GM12874 (cell line): Measurements from ENCODE around the gene CLEC4M.

ENCODE experiments used
- TF ChIP-seq, protein P1 (sequence below): IDR thresholded peaks from 2 replicates; pipeline ENCODE4 v1.5.1; 2011; ENCODE audit warnings: low read depth, mild to moderate bottlenecking, control low read depth, low read length, moderate library complexity; ENCODE audit not compliant: insufficient read depth

Gene CLEC4M

DNA sequence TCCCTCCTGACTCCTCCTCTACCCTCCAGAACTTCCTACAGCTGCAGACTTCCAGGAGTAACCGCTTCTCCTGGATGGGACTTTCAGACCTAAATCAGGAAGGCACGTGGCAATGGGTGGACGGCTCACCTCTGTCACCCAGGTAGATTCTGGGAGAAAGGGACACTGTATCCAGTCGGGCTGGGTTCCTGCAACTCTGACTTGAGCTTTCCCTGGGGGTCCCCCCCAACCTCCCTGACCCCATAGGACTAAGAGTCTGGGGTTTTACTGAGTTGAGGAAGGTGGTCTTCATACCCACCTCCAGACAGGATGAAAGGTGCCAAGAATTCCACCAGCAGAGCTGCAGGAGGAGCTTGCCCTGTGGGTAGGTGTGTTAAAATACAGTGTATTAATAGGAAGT is 4.4 kb downstream of the CLEC4M start:
- TF ChIP-seq, protein P1, sequence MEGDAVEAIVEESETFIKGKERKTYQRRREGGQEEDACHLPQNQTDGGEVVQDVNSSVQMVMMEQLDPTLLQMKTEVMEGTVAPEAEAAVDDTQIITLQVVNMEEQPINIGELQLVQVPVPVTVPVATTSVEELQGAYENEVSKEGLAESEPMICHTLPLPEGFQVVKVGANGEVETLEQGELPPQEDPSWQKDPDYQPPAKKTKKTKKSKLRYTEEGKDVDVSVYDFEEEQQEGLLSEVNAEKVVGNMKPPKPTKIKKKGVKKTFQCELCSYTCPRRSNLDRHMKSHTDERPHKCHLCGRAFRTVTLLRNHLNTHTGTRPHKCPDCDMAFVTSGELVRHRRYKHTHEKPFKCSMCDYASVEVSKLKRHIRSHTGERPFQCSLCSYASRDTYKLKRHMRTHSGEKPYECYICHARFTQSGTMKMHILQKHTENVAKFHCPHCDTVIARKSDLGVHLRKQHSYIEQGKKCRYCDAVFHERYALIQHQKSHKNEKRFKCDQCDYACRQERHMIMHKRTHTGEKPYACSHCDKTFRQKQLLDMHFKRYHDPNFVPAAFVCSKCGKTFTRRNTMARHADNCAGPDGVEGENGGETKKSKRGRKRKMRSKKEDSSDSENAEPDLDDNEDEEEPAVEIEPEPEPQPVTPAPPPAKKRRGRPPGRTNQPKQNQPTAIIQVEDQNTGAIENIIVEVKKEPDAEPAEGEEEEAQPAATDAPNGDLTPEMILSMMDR: no peak

DNA sequence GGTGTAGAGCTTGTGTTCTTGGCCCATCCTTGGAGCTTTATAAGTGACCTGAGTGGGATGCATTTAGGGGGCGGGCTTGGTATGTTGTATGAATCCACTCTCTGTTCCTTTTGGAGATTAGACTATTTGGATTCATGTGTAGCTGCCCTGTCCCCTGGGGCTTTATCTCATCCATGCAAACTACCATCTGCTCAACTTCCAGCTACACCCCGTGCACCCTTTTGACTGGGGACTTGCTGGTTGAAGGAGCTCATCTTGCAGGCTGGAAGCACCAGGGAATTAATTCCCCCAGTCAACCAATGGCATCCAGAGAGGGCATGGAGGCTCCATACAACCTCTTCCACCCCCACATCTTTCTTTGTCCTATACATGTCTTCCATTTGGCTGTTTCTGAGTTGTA is 6.1 kb downstream of the CLEC4M start:
- TF ChIP-seq, protein P1: no peak

DNA sequence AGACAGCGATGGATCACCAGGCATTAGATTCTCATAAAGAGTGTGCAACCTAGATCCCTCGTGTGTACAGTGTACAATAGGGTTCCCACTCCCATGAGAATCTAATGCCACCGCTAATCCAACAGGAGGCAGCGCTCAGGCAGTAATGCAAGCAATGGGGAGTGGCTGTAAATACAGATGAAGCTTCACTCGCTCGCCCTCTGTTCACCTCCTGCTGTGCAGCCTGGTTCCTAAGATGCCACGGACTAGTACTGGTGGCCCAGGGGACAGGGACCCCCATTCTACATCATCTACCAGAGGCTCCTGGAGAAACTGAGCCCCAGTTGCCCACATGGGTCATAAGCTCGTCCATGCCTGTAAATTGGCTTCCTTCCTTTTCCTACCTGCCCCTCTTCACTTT is 8.0 kb downstream of the CLEC4M start:
- TF ChIP-seq, protein P1: no peak

DNA sequence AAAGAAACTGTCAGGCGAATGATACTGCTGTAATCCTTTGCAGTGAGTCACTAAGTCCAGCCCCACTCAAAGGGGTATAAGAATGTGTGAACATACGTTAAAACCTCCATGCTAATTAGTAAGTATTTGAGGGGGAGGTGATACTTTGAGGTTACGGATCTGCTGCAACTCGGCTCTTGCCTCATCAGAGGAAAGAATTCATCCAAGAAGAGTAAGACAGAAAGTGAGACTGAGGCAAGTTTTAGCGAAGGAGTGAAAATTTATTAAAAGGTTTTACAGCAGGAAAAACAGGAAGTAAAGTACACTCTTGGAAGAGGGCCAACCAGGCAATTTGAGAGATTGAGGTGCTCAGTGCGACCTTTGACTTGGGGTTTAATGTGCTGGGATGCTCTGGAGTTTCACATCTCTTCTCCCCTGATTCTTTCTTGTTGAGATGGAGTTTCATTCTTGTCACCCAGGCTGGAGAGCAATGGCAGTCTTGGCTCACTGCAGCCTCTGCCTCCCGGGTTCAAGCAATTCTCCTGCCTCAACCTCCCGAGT is 9.8 kb downstream of the CLEC4M start:
- TF ChIP-seq, protein P1: no peak

DNA sequence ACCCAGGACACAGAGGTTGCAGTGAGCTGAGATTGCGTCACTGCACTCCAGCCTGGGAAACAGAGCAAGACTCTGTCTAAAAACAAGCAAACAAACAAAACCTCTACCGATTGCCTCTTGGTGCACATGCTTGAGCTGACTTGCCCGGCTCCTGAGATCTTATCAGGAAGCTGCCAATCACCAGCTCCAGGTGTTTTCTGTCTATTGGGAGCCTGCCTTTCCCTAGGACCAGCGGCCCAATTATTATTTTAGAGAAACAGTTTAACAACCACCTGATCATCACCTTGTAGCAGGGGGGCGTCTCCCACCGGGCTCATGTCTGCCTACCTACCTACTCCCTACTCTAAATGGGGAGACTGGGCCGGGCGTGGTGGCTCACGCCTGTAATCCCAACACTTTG is 10.8 kb downstream of the CLEC4M start:
- TF ChIP-seq, protein P1: no peak

DNA sequence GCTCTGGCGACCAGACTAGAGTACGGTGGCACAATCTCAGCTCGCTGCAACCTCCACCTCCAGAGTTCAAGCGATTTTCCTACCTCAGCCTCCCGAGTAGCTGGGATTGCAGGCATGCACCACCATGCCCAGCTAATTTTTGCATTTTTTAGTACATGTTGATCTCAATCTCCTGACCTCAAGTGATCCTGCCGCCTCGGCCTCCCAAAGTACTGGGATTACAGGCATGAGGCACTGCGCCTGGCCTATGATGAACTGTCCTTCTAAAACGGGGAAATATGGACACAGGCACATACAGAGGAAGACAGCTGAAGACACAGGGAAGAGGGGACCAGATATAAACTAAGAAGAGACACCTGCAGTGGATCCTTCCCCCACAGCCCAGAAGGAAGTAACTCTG is 12.7 kb downstream of the CLEC4M start:
- TF ChIP-seq, protein P1: no peak

DNA sequence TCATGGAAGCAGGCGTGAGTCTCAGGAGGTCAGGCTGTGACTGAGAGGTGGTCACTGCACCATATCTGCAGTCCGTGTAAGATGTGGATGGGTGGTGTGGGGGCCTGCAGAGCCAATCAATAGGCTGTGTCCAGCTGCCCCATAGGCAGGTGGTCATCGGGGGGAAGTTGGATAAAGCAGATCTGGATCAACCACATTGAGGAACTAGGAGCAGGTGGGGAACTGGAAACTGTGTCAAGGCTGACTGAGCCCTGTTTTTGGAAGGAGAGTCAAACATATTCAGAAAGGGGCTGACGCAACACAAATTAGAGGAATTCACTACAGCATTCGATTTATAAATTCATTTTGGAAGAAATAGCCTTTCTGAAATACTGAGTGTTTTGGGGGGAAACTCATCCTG is 15.0 kb downstream of the CLEC4M start:
- TF ChIP-seq, protein P1: no peak
